Ascending aorta (tissue), 2 donors: ENCODE measurements around the gene DDX39A. TPM values are rescaled to one million over a fixed set of nuclear protein-coding genes. Genes with fewer than 3 reads are reported as not detected.
A peak's percentile ranks its signal among the peaks of the same experiment; 100 is the strongest.

Experiments used
- DNase-seq, 2 donors: peaks; one replicate each; pipeline ENCODE4 v3.0.0-alpha.2; 2019; ENCODE audit warnings: low spot score in 2 of 2
- H3K27ac ChIP-seq, 2 donors: fragments of 200-600 bp; sonication (generic); one replicate each; pipeline ENCODE4 v1.5.1; 2016 to 2017; ENCODE audit warnings: mild to moderate bottlenecking in 1 of 2
- H3K27me3 ChIP-seq: fragments of 200-600 bp; sonication (generic); one replicate; pipeline ENCODE4 v1.5.1; 2017
- H3K36me3 ChIP-seq, 2 donors: fragments of 200-600 bp; sonication (generic); one replicate each; pipeline ENCODE4 v1.5.1; 2016
- H3K4me1 ChIP-seq, 2 donors: fragments of 200-600 bp; sonication (generic); one replicate each; pipeline ENCODE4 v1.5.1; 2016 to 2017; ENCODE audit warnings: mild to moderate bottlenecking in 1 of 2
- H3K4me3 ChIP-seq, 2 donors: fragments of 200-600 bp; sonication (generic); one replicate each; pipeline ENCODE4 v1.5.1; 2016 to 2017; ENCODE audit warnings: mild to moderate bottlenecking in 1 of 2
- H3K9me3 ChIP-seq, 2 donors: fragments of 200-600 bp; sonication (generic); one replicate each; pipeline ENCODE4 v1.5.1; 2016
- CTCF ChIP-seq, 3 experiments: fragments of 200-600 bp in 2 of 3; fragments of 450-650 bp in 1 of 3; sonication (generic) in 2 of 3; IDR thresholded peaks; one replicate each; pipeline ENCODE4 v1.5.1; 2016 to 2019; ENCODE audit warnings: antibody characterized with exemption in 3 of 3, mild to moderate bottlenecking in 1 of 3, moderate library complexity in 1 of 3
- intact Hi-C: fragments of 100-400 bp; cut with DNase I; formaldehyde crosslinking; loops from one replicate; pipeline ENCODE4 v1.15.1; 2023
- total RNA-seq: library from RNA; depleted of rRNA; stranded (reverse); fragments of >200 nt; gene quantifications from one replicate; pipeline ENCODE4 v1.1.0, GENCODE V29; 2016

DDX39A gene
- total RNA-seq, 1 donor from 2014 or later = 83.4 TPM

GRCh38 chr19:14394167-14394566 lies 25.0 kb downstream of the DDX39A start:
- intact Hi-C loops = no loop called here
- H3K9me3 ChIP-seq = no peaks in the 10 kb centered on the region
- no peak for TF ChIP-seq CTCF (IDR thresholded peaks at IDR 0.05)
- H3K4me1 ChIP-seq = no peaks in the 10 kb centered on the region
- DNase-seq = no peak
- no peak overlapping the region for H3K27ac ChIP-seq
- no peaks in the 10 kb centered on the region for H3K27me3 ChIP-seq
- no peak overlapping the region for H3K4me3 ChIP-seq
- peaks cover 88 to 90% of the 10 kb centered on the region in 2 donors for H3K36me3 ChIP-seq

GRCh38 chr19:14393329-14393728 lies 25.8 kb downstream of the DDX39A start:
- TF ChIP-seq CTCF (IDR thresholded peaks at IDR 0.05) = no peak
- peaks cover 85 to 86% of the 10 kb centered on the region in 2 donors for H3K36me3 ChIP-seq
- no peaks in the 10 kb centered on the region for H3K4me1 ChIP-seq
- no peaks in the 10 kb centered on the region for H3K27me3 ChIP-seq
- intact Hi-C loops = no loop called here
- DNase-seq = no peak
- no peak overlapping the region for H3K27ac ChIP-seq
- no peak overlapping the region for H3K4me3 ChIP-seq
- no peaks in the 10 kb centered on the region for H3K9me3 ChIP-seq

- H3K4me3 ChIP-seq = no peak overlapping the region
- intact Hi-C loops = no loop called here
- H3K9me3 ChIP-seq = no peaks in the 10 kb centered on the region
- peak overlapping the region in 1 of 2 donors; percentile 15 for H3K27ac ChIP-seq
- H3K4me1 ChIP-seq = no peaks in the 10 kb centered on the region
- H3K36me3 ChIP-seq = peaks cover 77 to 80% of the 10 kb centered on the region in 2 donors
- H3K27me3 ChIP-seq = no peaks in the 10 kb centered on the region
- TF ChIP-seq CTCF (IDR thresholded peaks at IDR 0.05) = no peak
- DNase-seq = no peak
Measured at GRCh38 chr19:14391156-14391821, 27.9 kb downstream of the DDX39A start.

GRCh38 chr19:14390548-14390947 lies 28.6 kb downstream of the DDX39A start:
- DNase-seq = no peak
- Histone ChIP-seq H3K36me3 (peaks cover 72 to 73% of the 10 kb centered on the region in 2 donors), H3K27ac (no peak overlapping the region), H3K4me3 (no peak overlapping the region), H3K27me3 (no peaks in the 10 kb centered on the region), H3K9me3 (no peaks in the 10 kb centered on the region), H3K4me1 (peaks cover 0 to 1% of the 10 kb centered on the region in 2 donors)
- TF ChIP-seq CTCF (IDR thresholded peaks at IDR 0.05) = no peak
- intact Hi-C loops = no loop called here

- DNase-seq = no peak
- Histone ChIP-seq H3K9me3 (no peaks in the 10 kb centered on the region), H3K27ac (peak overlapping the region; percentile 96 to 97), H3K36me3 (peaks cover 21 to 22% of the 10 kb centered on the region in 2 donors), H3K4me1 (peaks cover 3 to 18% of the 10 kb centered on the region in 2 donors), H3K4me3 (peak overlapping the region; percentile 13 to 92), H3K27me3 (no peaks in the 10 kb centered on the region)
- TF ChIP-seq CTCF (IDR thresholded peaks at IDR 0.05) = no peak
- intact Hi-C loops = no loop called here
Measured at GRCh38 chr19:14385492-14385891, 33.6 kb downstream of the DDX39A start.
